Measurements from ENCODE around the gene ANKRD24.
"Not testable (repeated sequence)": the region's sequence is repeated elsewhere in the genome, so short reads cannot be mapped to it uniquely, and the experiment has no call there.

The ANKRD24 gene

GRCh38 chr19:4182084-4182810, at the start of gene ANKRD24, which contains the start of gene SIRT6:
TSS of gene ANKRD24 (plus strand) at chr19:4182689. CDS start at chr19:4186426, 3,737 bp downstream.
TSS of gene SIRT6 (minus strand) at chr19:4182563. CDS start at chr19:4182539, 24 bp downstream.
- DNase-seq (ENCODE audit: low spot score) = peak; percentile 94

- peak; percentile 4 for DNase-seq (ENCODE audit: low spot score)
These were observed 48.1 kb upstream of the ANKRD24 start for GRCh38 chr19:4134351-4134750.

GRCh38 chr19:4135386-4135785, 47.1 kb upstream of the ANKRD24 start:
- DNase-seq (ENCODE audit: low spot score) = not testable (repeated sequence)

- DNase-seq (ENCODE audit: low spot score) = no peak
These were observed 45.8 kb upstream of the ANKRD24 start for GRCh38 chr19:4136680-4137088.

GRCh38 chr19:4138445-4138844, 44.0 kb upstream of the ANKRD24 start:
- no peak for DNase-seq (ENCODE audit: low spot score)

- peak; percentile 69 for DNase-seq (ENCODE audit: low spot score)
These were observed 42.8 kb upstream of the ANKRD24 start for GRCh38 chr19:4139614-4140236.

GRCh38 chr19:4140237-4140711, 42.2 kb upstream of the ANKRD24 start:
- DNase-seq (ENCODE audit: low spot score) = peak; percentile 66

- not testable (repeated sequence) for DNase-seq (ENCODE audit: low spot score)
These were observed 39.6 kb upstream of the ANKRD24 start for GRCh38 chr19:4142916-4143315.

- peak; percentile 61 for DNase-seq (ENCODE audit: low spot score)
These were observed 37.7 kb upstream of the ANKRD24 start for GRCh38 chr19:4144666-4145249.

- DNase-seq (ENCODE audit: low spot score) = no peak
These were observed 32.8 kb upstream of the ANKRD24 start for GRCh38 chr19:4149518-4150288.

- DNase-seq (ENCODE audit: low spot score) = no peak
These were observed 30.9 kb upstream of the ANKRD24 start for GRCh38 chr19:4151623-4152022.

GRCh38 chr19:4152241-4152998, 30.1 kb upstream of the ANKRD24 start:
- no peak for DNase-seq (ENCODE audit: low spot score)

GRCh38 chr19:4154571-4155312, 27.7 kb upstream of the ANKRD24 start:
- DNase-seq (ENCODE audit: low spot score) = no peak

- no peak for DNase-seq (ENCODE audit: low spot score)
These were observed 25.3 kb upstream of the ANKRD24 start for GRCh38 chr19:4157164-4157563.

- not testable (repeated sequence) for DNase-seq (ENCODE audit: low spot score)
These were observed 24.5 kb upstream of the ANKRD24 start for GRCh38 chr19:4157971-4158370.

GRCh38 chr19:4161415-4162077, 20.9 kb upstream of the ANKRD24 start:
- DNase-seq (ENCODE audit: low spot score) = no peak

- DNase-seq (ENCODE audit: low spot score) = no peak
These were observed 18.2 kb upstream of the ANKRD24 start for GRCh38 chr19:4164262-4164661.

- DNase-seq (ENCODE audit: low spot score) = no peak
These were observed 10.8 kb upstream of the ANKRD24 start for GRCh38 chr19:4171676-4172075.

GRCh38 chr19:4172861-4173473, 9.5 kb upstream of the ANKRD24 start:
- DNase-seq (ENCODE audit: low spot score) = peak; percentile 34

Data from kidney tubule cell (primary cell).